ENCODE results near the gene PHGDH. TPM values are rescaled to one million over a fixed set of nuclear protein-coding genes. Genes with fewer than 3 reads are reported as not detected.

The PHGDH gene
- total and polyA plus RNA-seq, 9 of the 15 experiments (the other 6 are each of a cell fraction or from before 2014, with no cell fraction given), result 6.7 to 84.2 (median 36.2) TPM

- H3K36me3 ChIP-seq (ENCODE audit: control insufficient read depth, insufficient read depth, low read length), result no peaks in the 10 kb centered on the region
- peaks cover 0 to 5% of the 10 kb centered on the region in 2 experiments; a peak in 1 of 5 replicates for H3K27me3 ChIP-seq (ENCODE audit: control insufficient read depth in 2 of 2, insufficient read depth in 2 of 2, low read length in 2 of 2)
- H3K9ac ChIP-seq (ENCODE audit: insufficient read depth in 1 of 2, low read depth in 2 of 2, low read length in 2 of 2), result no peak overlapping the region
- no TSS peak for BruUV-seq (replicated peaks)
- ChIA-PET POLR2A (interaction anchor here (1.8 kb wide), 1 partner anchor 12 kb away, joined by 8 read pairs; no protein-coding TSS in a partner anchor), CTCF (ENCODE audit: low intra/inter-chr PET ratio) (no interaction called here)
- in situ Hi-C loops (cut with MboI), result no loop called here
- H3K9me1 ChIP-seq (ENCODE audit: control insufficient read depth, insufficient read depth, low read length), result no peaks in the 10 kb centered on the region
- DNase-seq (ENCODE audit: extremely low read depth in 1 of 4, low spot score in 3 of 4) (no peak), ATAC-seq (no peak), FAIRE-seq (no peak)
- H3K4me3 ChIP-seq, result no peak overlapping the region
- no peak overlapping the region for H3K4me2 ChIP-seq (ENCODE audit: insufficient read depth, low read length)
- intact Hi-C loops (cut with micrococcal nuclease), result no loop called here
- no peaks in the 10 kb centered on the region for H3K9me3 ChIP-seq (replicated peaks; ENCODE audit: control insufficient read depth, insufficient read depth, low read depth, low read length)
- H3K79me2 ChIP-seq (ENCODE audit: control insufficient read depth, insufficient read depth, low read length), result no peaks in the 10 kb centered on the region
- no peaks in the 10 kb centered on the region for H4K20me1 ChIP-seq (replicated peaks; ENCODE audit: control insufficient read depth, insufficient read depth, low read length)
- no peak overlapping the region for H2AFZ ChIP-seq (ENCODE audit: low read depth, low read length)
- peak; percentile 52; the same call in 1 of the 2 replicates for TF ChIP-seq CEBPB (tag; IDR thresholded peaks at IDR 0.05)
- no peak for TF ChIP-seq SNIP1 (IDR thresholded peaks at IDR 0.05; ENCODE audit: low read depth)
- TF ChIP-seq LEF1 (IDR thresholded peaks at IDR 0.05), result no peak
- no peak for TF ChIP-seq CEBPG (CRISPR knock-in tag; IDR thresholded peaks at IDR 0.05)
- peak in 1 of 2 experiments; percentile 65; a peak in 3 of 4 replicates for TF ChIP-seq CEBPG (tag; conservative IDR thresholded peaks at IDR 0.05 in 1 of 2, IDR thresholded peaks at IDR 0.05 in 1 of 2)
- TF ChIP-seq SNRNP70 (optimal IDR thresholded peaks at IDR 0.05; ENCODE audit: low read depth, low read length), result no peak
- no peak for TF ChIP-seq PTBP1 (IDR thresholded peaks at IDR 0.05; ENCODE audit: low read depth, low read length)
- TF ChIP-seq ZNF644 (tag; IDR thresholded peaks at IDR 0.05; ENCODE audit: low read depth), result no peak
- no peak for TF ChIP-seq ZEB2 (IDR thresholded peaks at IDR 0.05)
- TF ChIP-seq ZNF347 (CRISPR knock-in tag; IDR thresholded peaks at IDR 0.05; ENCODE audit: low read depth), result no peak
- no peak for TF ChIP-seq MTA1 (IDR thresholded peaks at IDR 0.05; ENCODE audit: borderline replicate concordance)
- TF ChIP-seq ZNF217 (CRISPR knock-in tag; IDR thresholded peaks at IDR 0.05), result no peak
- no peak for TF ChIP-seq PHB (CRISPR knock-in tag; IDR thresholded peaks at IDR 0.05)
- TF ChIP-seq HCFC1 (IDR thresholded peaks at IDR 0.05; ENCODE audit: low read depth, low read length), result no peak
- TF ChIP-seq SOX6 (IDR thresholded peaks at IDR 0.05), result no peak
- H3K4me1 ChIP-seq (replicated peaks in 1 of 2; ENCODE audit: control insufficient read depth in 2 of 2, insufficient read depth in 2 of 2, low read length in 2 of 2), result no peaks in the 10 kb centered on the region
- H3K27ac ChIP-seq (ENCODE audit: extremely low read depth, low read depth, low read length), result no peak overlapping the region
- 2% methylated on average over 2 of the region's 2 CpGs for WGBS (ENCODE audit: insufficient coverage, low coverage, missing lambda C conversion rate)
These were observed 24.2 kb upstream of the PHGDH start for GRCh38 chr1:119687434-119688079.

Measured in K562 (cell line).